ENCODE measurements around the gene RAD51B.

The RAD51B gene

DNA sequence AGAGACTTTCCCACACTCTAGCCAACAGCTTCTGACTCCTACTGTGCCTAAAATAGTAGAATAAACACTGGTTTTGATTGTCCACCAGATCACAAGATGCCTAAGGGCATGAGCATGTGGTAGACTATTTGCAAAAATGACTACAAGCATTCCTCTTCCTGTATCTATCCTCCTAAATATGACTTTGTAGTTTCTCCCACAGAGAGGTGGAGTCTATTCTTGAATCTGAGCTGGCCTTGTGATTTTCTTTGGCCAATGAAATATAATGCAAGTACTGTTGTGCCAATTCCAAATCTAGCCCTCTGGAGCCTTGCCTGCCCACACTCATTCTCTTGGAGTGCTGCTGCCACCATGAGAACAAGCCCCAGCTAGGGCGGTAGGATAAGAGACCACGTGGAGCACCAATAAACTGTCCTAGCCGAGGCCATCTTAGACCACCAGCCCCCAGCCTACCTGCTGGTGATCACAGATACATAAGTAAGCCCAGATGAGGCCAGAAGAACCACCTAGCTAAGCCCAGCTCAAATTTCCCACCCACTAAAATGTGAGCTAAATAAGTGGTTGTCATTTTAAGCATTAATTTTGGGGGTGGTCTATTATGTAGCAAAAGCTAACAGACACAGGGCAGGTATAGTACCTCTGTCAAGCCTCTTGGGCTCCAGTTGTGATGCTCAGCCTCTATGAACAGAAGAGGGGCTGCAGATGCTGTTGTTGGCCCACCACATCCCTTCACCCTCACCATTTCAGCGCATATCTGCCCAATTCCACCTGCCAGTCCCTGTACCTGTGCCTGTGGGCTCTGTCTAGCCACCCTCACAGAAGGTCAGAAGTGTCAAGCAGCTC lies 955.4 kb downstream of the RAD51B start:
- ATAC-seq (ENCODE audit: low read depth) = peak; percentile 69
- no peak overlapping the region for H3K4me3 ChIP-seq (ENCODE audit: severe bottlenecking)
- H3K9me3 ChIP-seq (ENCODE audit: severe bottlenecking) = no peaks in the 10 kb centered on the region
- TF ChIP-seq, protein P1, sequence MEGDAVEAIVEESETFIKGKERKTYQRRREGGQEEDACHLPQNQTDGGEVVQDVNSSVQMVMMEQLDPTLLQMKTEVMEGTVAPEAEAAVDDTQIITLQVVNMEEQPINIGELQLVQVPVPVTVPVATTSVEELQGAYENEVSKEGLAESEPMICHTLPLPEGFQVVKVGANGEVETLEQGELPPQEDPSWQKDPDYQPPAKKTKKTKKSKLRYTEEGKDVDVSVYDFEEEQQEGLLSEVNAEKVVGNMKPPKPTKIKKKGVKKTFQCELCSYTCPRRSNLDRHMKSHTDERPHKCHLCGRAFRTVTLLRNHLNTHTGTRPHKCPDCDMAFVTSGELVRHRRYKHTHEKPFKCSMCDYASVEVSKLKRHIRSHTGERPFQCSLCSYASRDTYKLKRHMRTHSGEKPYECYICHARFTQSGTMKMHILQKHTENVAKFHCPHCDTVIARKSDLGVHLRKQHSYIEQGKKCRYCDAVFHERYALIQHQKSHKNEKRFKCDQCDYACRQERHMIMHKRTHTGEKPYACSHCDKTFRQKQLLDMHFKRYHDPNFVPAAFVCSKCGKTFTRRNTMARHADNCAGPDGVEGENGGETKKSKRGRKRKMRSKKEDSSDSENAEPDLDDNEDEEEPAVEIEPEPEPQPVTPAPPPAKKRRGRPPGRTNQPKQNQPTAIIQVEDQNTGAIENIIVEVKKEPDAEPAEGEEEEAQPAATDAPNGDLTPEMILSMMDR (IDR thresholded peaks at IDR 0.05; ENCODE audit: poor library complexity, severe bottlenecking) = no peak
- no peaks in the 10 kb centered on the region for H3K36me3 ChIP-seq (ENCODE audit: low read depth)
- H3K27me3 ChIP-seq (ENCODE audit: insufficient read depth, poor library complexity, severe bottlenecking) = no peaks in the 10 kb centered on the region
- peak overlapping the region; percentile 1 for H3K27ac ChIP-seq (ENCODE audit: poor library complexity, severe bottlenecking)
- peaks cover 20% of the 10 kb centered on the region for H3K4me1 ChIP-seq (ENCODE audit: insufficient read depth, poor library complexity, severe bottlenecking)
- DNase-seq (ENCODE audit: low spot score) = peak; percentile 7

DNA sequence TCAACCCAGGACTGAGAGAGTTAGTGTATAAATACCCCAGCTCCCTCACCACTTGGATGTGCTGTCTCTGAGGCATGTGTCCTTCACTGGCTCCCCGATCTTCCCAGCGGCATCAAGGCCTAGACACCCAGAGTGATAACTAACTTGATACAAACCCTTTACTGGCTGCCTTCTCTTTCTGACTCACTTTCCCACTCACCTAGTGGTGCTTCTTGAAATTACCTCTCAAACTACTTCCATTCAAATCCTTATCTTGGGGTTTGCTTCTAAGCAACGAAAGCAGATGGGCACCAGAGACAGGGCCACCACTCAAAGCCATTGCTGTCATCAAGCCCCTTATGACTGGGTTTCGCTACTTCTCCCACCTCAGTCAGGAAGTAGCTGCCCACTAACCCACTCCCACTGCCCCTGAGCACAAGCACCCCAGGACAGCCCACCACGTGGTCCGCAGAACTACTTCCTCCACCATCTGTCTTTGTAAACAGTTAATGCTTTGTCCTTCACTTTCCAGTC lies 956.1 kb downstream of the RAD51B start:
- TF ChIP-seq, protein P1 (IDR thresholded peaks at IDR 0.05; ENCODE audit: poor library complexity, severe bottlenecking) = no peak
- ATAC-seq (ENCODE audit: low read depth) = no peak
- Histone ChIP-seq H3K4me1 (ENCODE audit: insufficient read depth, poor library complexity, severe bottlenecking) (peaks cover 27% of the 10 kb centered on the region), H3K27me3 (ENCODE audit: insufficient read depth, poor library complexity, severe bottlenecking) (no peaks in the 10 kb centered on the region), H3K9me3 (ENCODE audit: severe bottlenecking) (no peaks in the 10 kb centered on the region), H3K27ac (ENCODE audit: poor library complexity, severe bottlenecking) (no peak overlapping the region), H3K4me3 (ENCODE audit: severe bottlenecking) (no peak overlapping the region), H3K36me3 (ENCODE audit: low read depth) (no peaks in the 10 kb centered on the region)
- DNase-seq (ENCODE audit: low spot score) = no peak

DNA sequence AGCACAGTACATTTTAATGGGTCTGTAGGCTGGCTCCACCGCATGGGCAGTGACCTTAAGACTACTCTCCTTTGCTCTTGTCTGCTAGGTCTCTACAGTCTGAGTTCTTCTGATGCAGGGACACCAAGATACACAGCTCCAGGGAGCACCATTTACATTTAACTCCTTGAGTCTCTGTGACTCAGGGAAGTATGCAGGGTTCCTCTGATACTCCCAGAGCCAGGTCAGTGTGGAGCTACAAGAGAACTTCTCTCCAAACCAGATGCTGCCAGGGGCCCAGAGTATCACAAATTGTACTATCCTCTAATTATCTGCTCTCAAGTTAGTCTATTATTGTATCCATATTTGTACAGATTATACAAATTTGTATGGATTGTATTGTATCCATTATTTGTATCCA lies 958.1 kb downstream of the RAD51B start:
- Histone ChIP-seq H3K4me1 (ENCODE audit: insufficient read depth, poor library complexity, severe bottlenecking) (peaks cover 35% of the 10 kb centered on the region), H3K9me3 (ENCODE audit: severe bottlenecking) (no peaks in the 10 kb centered on the region), H3K27me3 (ENCODE audit: insufficient read depth, poor library complexity, severe bottlenecking) (no peaks in the 10 kb centered on the region), H3K4me3 (ENCODE audit: severe bottlenecking) (no peak overlapping the region), H3K36me3 (ENCODE audit: low read depth) (no peaks in the 10 kb centered on the region), H3K27ac (ENCODE audit: poor library complexity, severe bottlenecking) (peak overlapping the region; percentile 99)
- DNase-seq (ENCODE audit: low spot score) (no peak), ATAC-seq (ENCODE audit: low read depth) (no peak)
- TF ChIP-seq, protein P1 (IDR thresholded peaks at IDR 0.05; ENCODE audit: poor library complexity, severe bottlenecking) = no peak

Measured in RWPE2 (cell line).